ENCODE measurements around the gene SORCS2. TPM values are rescaled to one million over a fixed set of nuclear protein-coding genes. Genes with fewer than 3 reads are reported as not detected.

The SORCS2 gene
- total and polyA plus RNA-seq, 2 of the 13 experiments (the other 11 are each of a cell fraction or from before 2014, with no cell fraction given), result 0.82 to 1.0 TPM

DNA sequence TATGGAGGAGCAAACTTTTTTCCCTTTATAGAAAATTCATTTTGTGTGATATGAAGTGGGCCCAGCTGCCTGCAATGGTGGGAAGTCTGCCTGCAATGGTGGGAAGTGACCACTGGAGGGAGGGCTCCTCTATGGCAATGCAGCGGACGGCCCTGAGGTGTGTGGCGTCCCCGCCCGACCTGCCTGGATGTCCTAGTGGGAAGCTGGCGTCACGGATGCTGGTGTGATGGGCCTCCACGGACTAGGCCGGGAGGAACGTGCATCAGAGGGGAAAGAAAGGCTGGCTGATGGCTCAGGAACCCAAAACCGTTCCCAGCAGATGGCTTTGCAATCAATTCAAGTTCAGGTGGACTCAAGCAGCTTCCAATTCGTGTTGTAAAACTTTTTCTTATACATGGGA lies 569.4 kb downstream of the SORCS2 start (continued):
- TF ChIP-seq PHF8 (CRISPR knock-in tag; IDR thresholded peaks at IDR 0.05) (no peak), RAD21 (CRISPR knock-in tag; IDR thresholded peaks at IDR 0.05) (peak; percentile 61), CC2D1A (CRISPR knock-in tag; IDR thresholded peaks at IDR 0.05) (no peak), RFX5 (IDR thresholded peaks at IDR 0.05; ENCODE audit: low read depth, low read length) (no peak), SP1 (IDR thresholded peaks at IDR 0.05) (no peak), SP1 (CRISPR knock-in tag; IDR thresholded peaks at IDR 0.05) (no peak), NCOA5 (CRISPR knock-in tag; IDR thresholded peaks at IDR 0.05) (no peak), ELF1 (CRISPR knock-in tag; IDR thresholded peaks at IDR 0.05) (no peak), NR2F6 (IDR thresholded peaks at IDR 0.05) (no peak), NR2F6 (CRISPR knock-in tag; IDR thresholded peaks at IDR 0.05) (no peak), ZNF160 (CRISPR knock-in tag; IDR thresholded peaks at IDR 0.05) (no peak), ZNF703 (CRISPR knock-in tag; IDR thresholded peaks at IDR 0.05; ENCODE audit: borderline replicate concordance) (no peak), ZNF598 (CRISPR knock-in tag; IDR thresholded peaks at IDR 0.05; ENCODE audit: borderline replicate concordance) (no peak), ARID2 (CRISPR knock-in tag; IDR thresholded peaks at IDR 0.05; ENCODE audit: borderline replicate concordance) (no peak), FOSL2 (CRISPR knock-in tag; IDR thresholded peaks at IDR 0.05) (no peak), ZNF546 (CRISPR knock-in tag; conservative IDR thresholded peaks at IDR 0.05) (no peak), ZNF232 (CRISPR knock-in tag; IDR thresholded peaks at IDR 0.05; ENCODE audit: borderline replicate concordance) (no peak), KDM1A (CRISPR knock-in tag; IDR thresholded peaks at IDR 0.05) (no peak), ZC3H13 (CRISPR knock-in tag; IDR thresholded peaks at IDR 0.05) (no peak), RARG (CRISPR knock-in tag; IDR thresholded peaks at IDR 0.05; ENCODE audit: low read depth) (no peak), HNRNPH1 (optimal IDR thresholded peaks at IDR 0.05; ENCODE audit: low read depth, low read length) (no peak), ZKSCAN8 (CRISPR knock-in tag; IDR thresholded peaks at IDR 0.05; ENCODE audit: borderline replicate concordance) (no peak), ZNF777 (CRISPR knock-in tag; IDR thresholded peaks at IDR 0.05) (no peak), ZFY (CRISPR knock-in tag; IDR thresholded peaks at IDR 0.05) (no peak)
- TF ChIP-seq, protein P1, sequence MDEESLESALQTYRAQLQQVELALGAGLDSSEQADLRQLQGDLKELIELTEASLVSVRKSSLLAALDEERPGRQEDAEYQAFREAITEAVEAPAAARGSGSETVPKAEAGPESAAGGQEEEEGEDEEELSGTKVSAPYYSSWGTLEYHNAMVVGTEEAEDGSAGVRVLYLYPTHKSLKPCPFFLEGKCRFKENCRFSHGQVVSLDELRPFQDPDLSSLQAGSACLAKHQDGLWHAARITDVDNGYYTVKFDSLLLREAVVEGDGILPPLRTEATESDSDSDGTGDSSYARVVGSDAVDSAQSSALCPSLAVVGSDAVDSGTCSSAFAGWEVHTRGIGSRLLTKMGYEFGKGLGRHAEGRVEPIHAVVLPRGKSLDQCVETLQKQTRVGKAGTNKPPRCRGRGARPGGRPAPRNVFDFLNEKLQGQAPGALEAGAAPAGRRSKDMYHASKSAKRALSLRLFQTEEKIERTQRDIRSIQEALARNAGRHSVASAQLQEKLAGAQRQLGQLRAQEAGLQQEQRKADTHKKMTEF (CRISPR knock-in tag; IDR thresholded peaks at IDR 0.05), result no peak
- TF ChIP-seq, protein P2, sequence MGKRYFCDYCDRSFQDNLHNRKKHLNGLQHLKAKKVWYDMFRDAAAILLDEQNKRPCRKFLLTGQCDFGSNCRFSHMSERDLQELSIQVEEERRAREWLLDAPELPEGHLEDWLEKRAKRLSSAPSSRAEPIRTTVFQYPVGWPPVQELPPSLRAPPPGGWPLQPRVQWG (CRISPR knock-in tag; IDR thresholded peaks at IDR 0.05; ENCODE audit: borderline replicate concordance, low read depth), result no peak
- TF ChIP-seq, protein P3, sequence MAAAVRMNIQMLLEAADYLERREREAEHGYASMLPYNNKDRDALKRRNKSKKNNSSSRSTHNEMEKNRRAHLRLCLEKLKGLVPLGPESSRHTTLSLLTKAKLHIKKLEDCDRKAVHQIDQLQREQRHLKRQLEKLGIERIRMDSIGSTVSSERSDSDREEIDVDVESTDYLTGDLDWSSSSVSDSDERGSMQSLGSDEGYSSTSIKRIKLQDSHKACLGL (CRISPR knock-in tag; IDR thresholded peaks at IDR 0.05), result no peak
- TF ChIP-seq, protein P4, sequence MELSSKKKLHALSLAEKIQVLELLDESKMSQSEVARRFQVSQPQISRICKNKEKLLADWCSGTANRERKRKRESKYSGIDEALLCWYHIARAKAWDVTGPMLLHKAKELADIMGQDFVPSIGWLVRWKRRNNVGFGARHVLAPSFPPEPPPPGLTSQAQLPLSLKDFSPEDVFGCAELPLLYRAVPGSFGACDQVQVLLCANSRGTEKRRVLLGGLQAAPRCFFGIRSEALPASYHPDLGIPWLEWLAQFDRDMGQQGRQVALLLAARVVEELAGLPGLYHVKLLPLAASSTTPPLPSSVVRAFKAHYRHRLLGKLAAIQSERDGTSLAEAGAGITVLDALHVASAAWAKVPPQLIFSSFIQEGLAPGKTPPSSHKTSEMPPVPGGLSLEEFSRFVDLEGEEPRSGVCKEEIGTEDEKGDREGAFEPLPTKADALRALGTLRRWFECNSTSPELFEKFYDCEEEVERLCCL (CRISPR knock-in tag; IDR thresholded peaks at IDR 0.05; ENCODE audit: borderline replicate concordance), result no peak
- TF ChIP-seq, protein P5, sequence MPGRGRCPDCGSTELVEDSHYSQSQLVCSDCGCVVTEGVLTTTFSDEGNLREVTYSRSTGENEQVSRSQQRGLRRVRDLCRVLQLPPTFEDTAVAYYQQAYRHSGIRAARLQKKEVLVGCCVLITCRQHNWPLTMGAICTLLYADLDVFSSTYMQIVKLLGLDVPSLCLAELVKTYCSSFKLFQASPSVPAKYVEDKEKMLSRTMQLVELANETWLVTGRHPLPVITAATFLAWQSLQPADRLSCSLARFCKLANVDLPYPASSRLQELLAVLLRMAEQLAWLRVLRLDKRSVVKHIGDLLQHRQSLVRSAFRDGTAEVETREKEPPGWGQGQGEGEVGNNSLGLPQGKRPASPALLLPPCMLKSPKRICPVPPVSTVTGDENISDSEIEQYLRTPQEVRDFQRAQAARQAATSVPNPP (CRISPR knock-in tag; IDR thresholded peaks at IDR 0.05), result no peak
- TF ChIP-seq, protein P6, sequence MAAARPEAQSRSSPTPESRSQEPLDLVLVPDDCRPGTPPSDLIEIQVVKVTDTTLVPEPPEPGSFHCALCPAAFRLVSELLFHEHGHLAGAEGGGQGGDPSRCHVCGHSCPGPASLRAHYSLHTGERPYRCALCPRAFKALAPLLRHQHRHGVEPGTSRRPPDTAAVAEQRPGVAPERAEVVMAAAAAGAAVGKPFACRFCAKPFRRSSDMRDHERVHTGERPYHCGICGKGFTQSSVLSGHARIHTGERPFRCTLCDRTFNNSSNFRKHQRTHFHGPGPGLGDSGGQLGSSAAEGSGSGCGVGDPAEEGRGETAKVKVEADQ (CRISPR knock-in tag; IDR thresholded peaks at IDR 0.05; ENCODE audit: borderline replicate concordance), result no peak
